VCaP (cell line): ENCODE measurements around the gene MYO15B.
A peak's percentile ranks its signal among the peaks of the same experiment; 100 is the strongest.

Experiments
- H3K27ac ChIP-seq: fragments of 450-650 bp; 2 replicates; pipeline ENCODE4 v1.5.1; 2017
- TF ChIP-seq, protein P1 (sequence below): fragments of 450-650 bp; conservative IDR thresholded peaks from 2 replicates; pipeline ENCODE4 v1.5.1; 2017; ENCODE audit warnings: mild to moderate bottlenecking, moderate library complexity

The MYO15B gene

DNA sequence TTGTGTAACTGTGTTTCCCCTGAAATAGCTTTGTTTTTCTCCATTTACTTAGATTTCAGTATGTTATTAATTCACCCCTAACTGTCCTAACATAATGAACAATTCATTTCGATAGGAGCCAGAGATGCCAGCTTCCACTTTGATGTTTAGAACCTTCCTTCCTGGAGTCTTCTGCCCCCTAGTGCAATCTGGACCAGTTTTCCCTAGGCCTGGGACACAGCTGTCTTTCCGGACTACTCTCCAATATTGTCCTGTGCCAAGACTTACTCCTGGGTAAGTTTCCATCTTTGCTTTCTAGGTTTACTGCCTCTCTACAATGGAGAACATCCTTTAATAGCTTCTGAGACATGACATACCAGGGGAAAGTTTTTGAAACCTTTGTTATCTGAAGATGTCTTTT is 66.6 kb downstream of the MYO15B start:
- H3K27ac ChIP-seq, result peak overlapping the region; percentile 40
- TF ChIP-seq, protein P1, sequence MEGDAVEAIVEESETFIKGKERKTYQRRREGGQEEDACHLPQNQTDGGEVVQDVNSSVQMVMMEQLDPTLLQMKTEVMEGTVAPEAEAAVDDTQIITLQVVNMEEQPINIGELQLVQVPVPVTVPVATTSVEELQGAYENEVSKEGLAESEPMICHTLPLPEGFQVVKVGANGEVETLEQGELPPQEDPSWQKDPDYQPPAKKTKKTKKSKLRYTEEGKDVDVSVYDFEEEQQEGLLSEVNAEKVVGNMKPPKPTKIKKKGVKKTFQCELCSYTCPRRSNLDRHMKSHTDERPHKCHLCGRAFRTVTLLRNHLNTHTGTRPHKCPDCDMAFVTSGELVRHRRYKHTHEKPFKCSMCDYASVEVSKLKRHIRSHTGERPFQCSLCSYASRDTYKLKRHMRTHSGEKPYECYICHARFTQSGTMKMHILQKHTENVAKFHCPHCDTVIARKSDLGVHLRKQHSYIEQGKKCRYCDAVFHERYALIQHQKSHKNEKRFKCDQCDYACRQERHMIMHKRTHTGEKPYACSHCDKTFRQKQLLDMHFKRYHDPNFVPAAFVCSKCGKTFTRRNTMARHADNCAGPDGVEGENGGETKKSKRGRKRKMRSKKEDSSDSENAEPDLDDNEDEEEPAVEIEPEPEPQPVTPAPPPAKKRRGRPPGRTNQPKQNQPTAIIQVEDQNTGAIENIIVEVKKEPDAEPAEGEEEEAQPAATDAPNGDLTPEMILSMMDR, result peak; percentile 68

DNA sequence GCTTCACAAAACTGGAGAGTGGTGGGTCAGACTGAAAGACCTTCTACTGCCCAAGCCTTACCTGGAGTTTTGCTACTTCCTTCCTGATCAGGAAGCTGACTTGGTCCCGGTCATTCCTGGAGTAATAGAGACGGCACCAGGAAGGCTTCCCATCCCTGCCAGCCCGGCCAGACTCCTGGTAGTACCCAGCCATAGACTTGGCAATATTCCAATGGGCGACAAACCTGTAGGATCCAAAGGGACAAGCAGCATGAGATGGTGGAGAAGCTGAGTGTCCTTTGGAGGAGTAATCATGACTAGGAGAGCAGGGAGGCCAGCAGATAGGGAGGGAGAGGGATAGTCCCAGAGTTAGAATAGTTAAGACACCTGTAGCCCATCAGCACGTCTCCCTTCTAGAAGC is 70.6 kb downstream of the MYO15B start:
- no peak overlapping the region for H3K27ac ChIP-seq
- TF ChIP-seq, protein P1, result no peak

DNA sequence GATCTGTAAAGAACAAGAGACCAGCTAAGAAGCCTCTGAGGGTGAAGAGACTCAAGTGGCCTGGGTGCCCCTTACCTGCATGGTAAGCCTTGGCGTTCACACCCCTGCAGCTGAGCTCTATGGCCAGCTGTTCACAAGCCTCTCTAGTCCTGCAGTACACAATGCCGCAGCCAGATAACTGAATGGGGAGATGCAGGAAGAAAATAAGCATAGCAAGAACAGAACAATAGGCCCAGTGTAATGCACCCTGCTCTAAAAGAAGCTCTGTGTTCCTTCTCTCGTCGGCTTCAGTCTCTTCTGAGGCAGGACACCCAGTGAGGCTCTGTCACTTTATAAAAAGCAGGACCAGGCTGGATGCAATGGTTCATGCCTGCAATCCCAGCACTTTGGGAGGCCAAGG is 73.9 kb downstream of the MYO15B start:
- H3K27ac ChIP-seq, result no peak overlapping the region
- TF ChIP-seq, protein P1, result no peak

DNA sequence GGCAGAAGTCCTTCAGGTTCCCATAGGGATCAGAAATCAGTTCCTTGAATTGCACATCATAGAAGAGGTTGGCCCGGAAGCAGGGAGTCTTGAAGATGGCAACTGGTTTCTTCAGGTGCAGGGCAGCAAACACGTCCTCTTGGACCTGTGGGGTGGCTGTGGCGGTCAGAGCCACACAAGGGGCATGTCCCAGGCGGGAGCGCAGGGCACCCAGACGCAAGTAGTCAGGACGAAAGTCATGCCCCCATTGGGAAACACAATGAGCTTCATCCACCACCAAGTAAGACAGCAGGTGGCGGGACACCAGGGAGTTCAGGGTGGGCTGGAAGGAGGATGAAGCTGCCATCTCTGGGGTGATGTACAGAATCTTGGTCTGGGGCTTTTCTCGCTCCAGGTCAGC is 74.9 kb downstream of the MYO15B start:
- TF ChIP-seq, protein P1, result no peak

DNA sequence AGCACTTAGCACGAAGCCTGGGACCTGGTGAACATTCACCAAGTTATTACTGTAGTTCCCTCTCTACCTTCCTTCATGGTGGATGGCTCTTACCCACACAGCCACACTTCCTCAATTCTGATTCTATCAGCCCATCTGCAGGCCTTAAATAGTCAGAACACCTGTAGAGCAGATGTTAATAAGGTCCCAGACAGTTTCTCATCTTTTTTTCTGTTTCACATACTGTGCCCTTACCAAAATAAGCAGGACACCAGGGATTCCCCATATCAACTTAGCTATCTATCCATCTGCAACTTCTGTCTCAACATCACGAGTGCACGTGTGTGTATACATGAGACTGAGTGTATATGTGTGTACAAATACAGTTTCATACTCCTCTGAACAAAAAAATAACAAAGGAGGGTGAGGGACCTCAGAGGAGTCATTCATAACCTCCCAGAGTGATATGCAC is 76.5 kb downstream of the MYO15B start:
- TF ChIP-seq, protein P1, result no peak

More for the DNA sequence above, 74.9 kb downstream of the MYO15B start:
- no peak overlapping the region for H3K27ac ChIP-seq

DNA sequence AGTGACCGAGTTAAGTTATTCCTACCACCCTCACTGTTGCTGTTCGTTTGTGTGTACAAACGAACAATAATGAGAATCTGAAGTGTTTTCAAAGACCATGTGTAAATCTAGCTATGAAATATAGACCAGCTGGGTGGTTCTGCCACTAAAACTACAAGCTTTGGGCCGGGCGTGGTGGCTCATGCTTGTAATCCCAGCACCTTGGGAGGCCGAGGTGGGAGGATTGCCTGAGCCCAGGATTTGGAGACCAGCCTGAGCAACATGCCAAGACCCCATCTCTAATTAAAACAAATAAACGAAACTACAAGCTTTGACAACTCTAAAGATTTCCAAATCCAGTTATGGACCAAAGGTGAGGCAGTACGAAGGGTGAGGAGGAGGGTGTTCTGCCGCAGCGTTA is 78.4 kb downstream of the MYO15B start:
- H3K27ac ChIP-seq, result no peak overlapping the region; the same call in 1 of the 2 replicates
- TF ChIP-seq, protein P1, result no peak

More for the DNA sequence above, 76.5 kb downstream of the MYO15B start:
- H3K27ac ChIP-seq, result no peak overlapping the region

DNA sequence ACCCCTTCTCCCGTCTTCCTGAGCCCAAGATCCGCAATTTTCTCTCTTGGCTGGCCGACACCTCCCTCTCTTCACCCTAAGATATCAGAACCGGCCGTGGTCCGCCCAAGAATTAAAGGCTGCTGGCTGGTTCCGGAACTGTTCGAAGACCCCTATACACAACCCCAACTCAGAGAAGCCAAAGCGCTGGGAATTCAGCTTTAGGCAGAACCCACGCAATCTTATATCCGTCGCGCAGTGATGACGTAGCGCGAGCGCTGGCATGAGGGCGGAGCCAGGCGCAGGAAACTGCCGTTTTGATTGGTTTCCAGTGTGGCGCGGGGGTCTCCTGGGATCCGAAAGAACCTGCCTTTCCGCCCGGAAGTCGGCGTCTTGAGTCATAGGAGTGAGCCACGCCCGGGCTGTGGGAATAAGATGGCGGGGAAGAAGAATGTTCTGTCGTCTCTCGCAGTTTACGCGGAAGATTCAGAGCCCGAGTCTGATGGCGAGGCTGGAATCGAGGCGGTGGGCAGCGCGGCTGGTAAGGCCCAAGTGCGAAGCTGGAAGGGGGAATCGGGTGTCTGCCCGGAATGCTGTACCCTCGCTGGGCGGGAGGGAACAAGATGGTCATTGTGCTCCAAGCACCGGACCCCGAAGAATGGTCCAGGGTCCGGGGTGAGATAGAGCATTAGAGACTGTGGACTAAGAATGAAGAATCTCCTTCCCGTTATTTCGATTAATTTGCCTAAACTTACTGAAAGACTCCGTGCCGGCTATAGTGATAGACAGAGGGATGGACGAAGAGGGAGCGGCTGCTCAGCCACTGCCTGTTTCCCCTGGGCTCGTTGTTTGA is 79.6 kb downstream of the MYO15B start, which contains the start of the genes RECQL5 and SAP30BP:
Gene RECQL5 (minus strand): TSS at position 196 of the 832 bp plus-strand sequence. CDS start 597 bp downstream, outside the sequence.
Gene SAP30BP (plus strand): TSS at position 380 of the 832 bp plus-strand sequence. CDS start 35 bp downstream, at position 415.
- peak within 1 kb of the TSS; percentile 69; the same call in 1 of the 2 replicates for H3K27ac ChIP-seq
- TF ChIP-seq, protein P1, result no peak
